ENCODE data around the gene ITPR2. TPM values are rescaled to one million over a fixed set of nuclear protein-coding genes. Genes with fewer than 3 reads are reported as not detected.

The ITPR2 gene
- total RNA-seq, 1 experiment from 2014 or later, result 4.9 TPM

DNA sequence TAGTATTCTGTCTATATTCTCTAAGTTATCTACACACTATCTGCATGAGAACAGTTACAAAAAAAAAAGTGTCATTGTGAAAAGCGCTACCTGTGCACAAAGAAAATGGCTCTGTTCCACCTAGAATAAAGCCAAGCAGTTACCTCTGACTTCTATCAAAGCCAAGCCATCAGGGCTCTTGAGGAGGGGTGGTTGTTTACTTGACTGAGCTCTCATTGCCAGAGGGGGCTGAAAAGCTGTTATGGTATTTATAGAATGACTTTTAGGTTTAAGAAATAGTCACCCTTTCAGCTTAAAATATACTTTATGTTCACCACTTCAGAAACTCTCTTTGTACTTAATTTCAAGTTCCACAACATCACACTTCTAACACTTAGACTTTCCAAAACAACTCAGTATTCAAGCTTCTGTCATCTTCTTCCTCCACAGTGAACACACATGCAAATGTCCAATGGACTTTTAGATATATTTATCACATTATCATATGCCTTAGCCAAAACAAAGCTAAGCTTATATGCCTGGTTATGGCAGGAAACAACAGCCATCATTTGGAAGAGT lies 7.5 kb downstream of the ITPR2 start:
- DNase-seq (ENCODE audit: low read depth), result no peak

DNA sequence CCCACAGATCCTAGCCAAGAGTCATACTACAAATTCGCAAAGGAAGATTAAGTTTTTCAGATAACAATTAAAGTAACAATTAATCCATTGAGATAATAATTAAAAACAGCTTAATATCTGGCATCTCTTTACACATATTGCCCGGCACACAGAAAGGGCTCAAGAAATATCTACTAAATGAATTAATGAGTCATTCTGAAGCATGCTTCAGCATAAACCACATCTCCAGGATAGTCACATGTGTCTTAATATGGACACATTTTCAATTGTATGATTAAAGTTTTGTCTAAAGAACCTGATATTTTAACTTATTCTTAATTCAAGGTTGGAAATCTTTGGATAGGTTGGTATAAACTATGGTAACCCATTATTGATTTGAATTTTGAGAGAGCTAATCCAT lies 9.6 kb downstream of the ITPR2 start:
- peak; percentile 6 for DNase-seq (ENCODE audit: low read depth)

DNA sequence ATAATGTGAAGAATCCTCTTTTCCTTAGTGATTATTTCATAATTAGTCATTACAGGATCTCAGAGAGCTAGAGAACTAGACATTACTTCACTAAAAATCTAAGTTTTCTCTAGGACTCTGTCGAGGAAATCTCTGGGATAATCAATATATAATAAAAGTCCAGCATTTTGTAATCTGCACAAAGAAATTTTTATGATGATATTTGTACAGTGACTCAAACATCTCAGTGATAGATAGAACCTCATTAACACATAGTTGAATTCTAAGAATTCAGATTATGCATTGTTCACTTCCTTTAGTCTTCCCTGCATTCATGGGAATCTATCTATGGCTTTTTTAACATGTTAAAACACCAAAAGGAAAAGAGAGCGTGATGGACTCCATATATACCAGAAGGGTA lies 11.0 kb downstream of the ITPR2 start:
- peak; percentile 4 for DNase-seq (ENCODE audit: low read depth)

DNA sequence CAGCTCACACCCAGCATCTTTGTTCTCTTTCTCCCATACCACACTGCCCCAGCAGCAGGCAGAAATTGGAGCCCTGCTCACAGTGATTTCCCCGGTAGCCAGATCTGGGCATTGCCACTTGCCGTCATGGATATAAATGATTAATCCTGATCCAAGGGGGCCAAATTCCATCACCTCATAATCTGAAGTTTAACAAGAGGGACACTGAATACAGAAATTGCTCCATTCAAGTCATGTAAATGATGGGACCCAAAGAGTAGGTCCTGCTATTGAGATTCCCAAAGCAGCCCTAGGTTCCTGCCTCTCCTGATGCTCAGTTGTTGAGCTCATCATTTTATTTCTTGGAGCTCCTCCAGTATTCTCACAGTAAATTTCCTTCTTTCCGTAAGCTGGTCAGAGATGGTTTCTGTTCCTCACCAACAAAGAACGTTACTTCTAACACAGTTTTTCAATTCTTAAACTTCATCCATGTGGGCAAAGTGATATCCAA lies 11.7 kb downstream of the ITPR2 start:
- DNase-seq (ENCODE audit: low read depth), result no peak

DNA sequence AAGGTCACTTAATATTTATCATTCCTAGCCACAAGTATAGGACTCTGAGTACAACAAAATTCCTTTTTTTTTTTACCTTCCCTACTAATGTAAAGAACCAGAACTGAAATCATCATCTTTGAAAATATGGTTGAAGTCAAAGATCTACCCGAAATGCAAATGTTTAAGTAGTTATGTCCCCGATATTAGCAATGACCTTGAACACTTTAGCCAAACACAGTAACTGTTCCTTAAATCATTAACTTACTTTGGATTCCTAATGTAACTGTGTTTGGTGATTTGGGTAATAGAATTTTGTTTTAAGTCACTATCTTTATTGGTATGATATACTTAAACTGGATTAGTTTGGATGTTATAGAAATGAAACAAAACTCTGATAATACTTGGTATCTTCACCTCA lies 14.4 kb downstream of the ITPR2 start:
- DNase-seq (ENCODE audit: low read depth), result no peak

DNA sequence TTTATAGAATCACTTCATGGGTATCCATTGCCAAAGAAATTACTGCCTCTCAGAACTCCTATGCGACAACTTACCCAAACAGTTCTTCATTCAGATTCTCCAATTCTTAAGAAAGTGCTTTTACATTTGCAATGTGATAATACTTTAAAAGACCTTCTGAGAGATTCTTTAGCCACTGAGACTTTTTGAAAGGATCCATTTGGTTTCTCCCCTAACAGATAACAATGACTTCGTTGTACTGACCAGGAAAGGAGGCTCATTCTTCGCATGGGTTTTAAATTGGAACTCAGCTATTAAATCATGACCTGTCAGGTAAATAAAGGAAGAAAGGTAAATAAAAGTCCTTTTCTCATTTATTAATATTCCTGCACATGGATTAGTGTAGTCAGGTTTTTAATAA lies 14.8 kb downstream of the ITPR2 start:
- DNase-seq (ENCODE audit: low read depth), result no peak

DNA sequence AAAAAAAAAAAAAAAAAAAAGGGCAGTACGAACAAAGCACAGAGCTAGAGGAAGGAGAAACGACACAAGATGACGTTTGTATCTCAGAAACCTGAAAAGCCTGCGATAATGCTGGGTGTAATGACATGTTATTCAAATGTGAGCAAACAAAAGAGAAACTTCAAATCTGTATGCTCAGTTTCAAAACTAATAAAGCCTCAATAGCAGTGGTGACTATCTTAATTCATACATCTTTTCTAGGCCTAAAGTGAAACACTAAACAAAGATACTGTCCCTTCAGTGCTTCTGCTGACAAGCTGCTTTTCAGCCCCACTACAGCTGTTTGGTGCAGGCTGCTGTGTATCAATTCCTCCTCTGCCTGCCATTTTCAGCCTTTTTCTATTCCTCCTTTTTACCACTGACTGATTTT lies 15.8 kb downstream of the ITPR2 start:
- DNase-seq (ENCODE audit: low read depth), result no peak

DNA sequence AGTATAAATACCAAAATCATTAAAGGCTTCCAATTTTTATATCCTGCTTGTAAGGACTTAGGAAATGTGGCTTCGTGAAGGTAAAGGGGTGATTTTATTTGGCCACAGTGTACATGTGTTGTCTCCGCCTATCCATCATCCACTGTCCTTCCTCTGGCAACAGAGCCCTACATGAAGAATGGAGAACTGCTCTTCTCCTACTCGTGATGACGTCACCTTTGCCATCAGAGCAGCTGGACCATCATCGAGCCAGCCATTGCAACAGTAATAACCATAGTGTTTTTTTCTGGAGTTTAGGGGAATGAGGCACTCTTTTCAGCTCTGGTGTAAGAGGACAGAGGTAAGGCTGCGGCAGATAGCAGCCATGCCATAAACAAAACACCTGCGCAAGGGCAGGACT lies 19.2 kb downstream of the ITPR2 start:
- no peak for DNase-seq (ENCODE audit: low read depth)

DNA sequence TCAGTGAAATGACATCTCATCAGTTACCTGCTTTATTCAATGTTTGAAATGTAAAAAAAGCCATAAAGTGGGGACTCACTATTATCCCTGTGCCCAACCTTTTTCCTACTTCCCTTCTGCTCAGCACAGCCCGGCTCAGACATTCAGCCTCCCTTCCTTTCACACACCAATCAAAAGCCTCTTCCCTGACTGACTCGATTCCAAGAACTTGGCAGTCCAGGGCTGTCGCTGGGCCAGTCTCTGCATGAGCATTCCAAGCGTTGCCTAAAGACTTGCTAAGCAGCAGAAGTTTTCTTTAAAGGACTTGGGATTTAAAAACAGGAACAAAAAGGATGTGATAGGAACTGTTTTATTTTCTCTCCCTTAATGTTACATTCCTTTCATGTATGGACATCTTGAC lies 22.7 kb downstream of the ITPR2 start:
- DNase-seq (ENCODE audit: low read depth), result no peak

DNA sequence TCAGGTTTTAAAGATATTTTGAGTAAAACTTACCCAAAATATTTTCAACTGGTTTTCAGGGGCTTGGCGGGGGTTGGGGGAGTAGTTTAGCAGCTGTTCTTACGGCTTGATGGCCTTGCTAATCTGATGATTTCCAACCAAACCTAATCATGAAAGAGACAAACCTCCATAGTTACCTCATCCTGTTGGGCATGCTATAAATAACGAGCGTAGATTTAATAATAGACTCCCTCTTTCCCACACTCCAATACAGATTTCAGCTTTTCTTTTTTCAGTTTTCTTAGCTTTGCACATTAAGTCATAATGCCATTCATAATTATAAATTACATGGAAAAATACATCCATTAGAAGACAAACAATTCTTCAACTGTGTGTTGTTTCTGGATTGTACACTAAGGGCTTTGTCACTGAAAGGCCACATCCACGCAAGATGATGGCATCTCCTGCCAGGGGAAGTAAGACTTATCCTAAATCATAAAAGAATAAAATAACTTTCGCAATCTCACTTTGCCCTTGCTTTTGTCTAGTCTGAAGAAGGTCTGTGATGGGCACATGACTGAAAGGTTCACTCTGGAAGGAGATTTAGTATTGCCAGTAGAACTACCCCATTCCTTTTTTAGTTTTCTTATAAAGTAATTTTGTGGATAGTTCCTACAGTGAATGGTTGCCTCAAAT lies 23.2 kb downstream of the ITPR2 start:
- no peak for DNase-seq (ENCODE audit: low read depth)

DNA sequence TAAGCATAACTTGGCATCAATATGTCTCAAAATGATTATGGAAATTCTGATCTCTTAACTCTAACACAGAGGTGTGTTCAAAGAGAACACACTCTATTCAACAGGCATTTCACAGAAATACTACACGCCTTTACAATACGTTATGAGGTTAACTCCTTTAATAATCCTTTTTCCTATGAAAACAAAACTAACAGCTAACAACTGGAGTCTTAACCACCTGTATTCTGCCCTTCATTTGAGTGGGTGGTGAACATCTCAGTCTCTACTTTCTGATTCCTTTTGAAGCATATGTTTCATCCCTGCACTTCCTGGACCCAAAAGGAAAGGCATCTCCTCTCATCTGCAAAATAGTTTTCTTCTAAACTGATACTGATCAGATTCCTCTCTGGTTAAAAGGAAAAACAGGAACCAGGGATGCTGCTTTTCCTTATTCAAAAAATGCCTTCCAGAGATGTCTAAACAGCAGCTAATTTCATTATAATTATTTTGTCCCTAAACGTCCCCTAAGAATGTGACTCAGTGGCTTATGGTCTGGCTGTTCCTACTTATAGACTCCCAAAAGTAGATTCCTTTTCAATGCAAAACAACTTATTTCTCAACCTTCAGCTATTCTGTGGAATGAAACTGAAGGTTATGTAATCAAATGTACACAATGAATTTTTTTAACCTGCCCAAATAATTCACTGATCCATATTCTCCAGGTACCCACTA lies 24.1 kb downstream of the ITPR2 start:
- no peak for DNase-seq (ENCODE audit: low read depth)

DNA sequence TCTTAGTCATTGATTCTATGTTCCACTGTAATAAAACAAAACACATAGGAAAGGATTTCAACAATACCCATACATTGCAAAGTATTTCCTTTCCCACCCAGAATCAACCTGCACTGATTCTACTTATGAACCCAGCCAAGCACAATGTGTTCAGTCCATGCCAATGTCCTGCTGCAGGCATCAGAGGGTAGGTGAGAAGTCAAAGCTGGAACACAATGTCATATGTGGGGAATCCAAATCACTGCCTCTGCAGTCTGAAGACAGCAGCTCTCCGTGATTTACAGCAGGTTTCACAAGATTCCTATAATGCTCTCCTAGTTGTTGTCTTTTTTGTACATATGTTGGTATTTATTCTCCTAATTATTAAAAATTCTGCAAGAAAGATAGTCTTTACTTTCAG lies 25.7 kb downstream of the ITPR2 start:
- DNase-seq (ENCODE audit: low read depth), result no peak

DNA sequence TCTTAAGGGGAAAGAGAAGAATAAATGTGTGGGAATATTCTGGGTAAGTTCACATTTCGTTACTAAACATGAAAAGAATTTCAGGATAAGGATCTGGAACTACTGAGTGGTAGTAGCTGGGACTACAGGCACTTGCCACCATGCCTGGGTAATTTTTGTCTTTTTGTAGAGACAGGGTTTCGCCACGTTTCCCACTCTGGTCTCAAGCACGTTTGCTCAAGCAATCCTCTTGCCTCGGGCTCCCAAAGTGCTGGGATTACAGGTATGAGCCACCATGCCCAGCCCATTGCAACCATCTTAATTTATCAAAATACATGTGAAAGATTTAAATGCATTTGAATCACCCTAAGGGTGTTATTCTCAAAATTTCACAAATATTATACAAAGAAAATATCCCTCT lies 26.4 kb downstream of the ITPR2 start:
- DNase-seq (ENCODE audit: low read depth), result no peak

DNA sequence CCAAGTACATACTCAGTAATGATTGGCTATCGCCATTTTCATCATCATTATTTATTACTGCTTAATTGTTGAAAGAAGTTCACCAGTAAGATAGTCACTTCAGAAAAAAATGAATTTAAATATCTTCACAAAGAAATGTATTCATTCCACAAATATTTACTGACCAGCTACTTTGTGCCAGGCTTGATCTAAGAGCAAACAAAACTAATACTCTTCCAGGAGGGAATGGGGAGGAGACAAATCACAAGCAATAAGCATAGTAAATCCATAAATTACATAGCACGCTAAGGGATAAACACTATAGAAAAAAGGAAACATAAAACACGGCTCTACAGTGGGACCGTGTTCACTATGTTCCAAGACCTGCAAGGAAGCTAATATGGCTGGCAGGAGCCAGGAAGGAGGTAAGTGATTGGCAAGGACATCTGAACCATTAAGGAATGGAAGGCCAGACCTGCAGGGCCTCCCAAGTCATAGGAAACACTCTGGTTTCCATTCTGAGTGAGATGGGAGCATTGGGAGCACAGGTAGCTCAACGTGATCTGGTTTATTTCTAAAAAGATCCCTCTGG lies 27.5 kb downstream of the ITPR2 start:
- DNase-seq (ENCODE audit: low read depth), result no peak

DNA sequence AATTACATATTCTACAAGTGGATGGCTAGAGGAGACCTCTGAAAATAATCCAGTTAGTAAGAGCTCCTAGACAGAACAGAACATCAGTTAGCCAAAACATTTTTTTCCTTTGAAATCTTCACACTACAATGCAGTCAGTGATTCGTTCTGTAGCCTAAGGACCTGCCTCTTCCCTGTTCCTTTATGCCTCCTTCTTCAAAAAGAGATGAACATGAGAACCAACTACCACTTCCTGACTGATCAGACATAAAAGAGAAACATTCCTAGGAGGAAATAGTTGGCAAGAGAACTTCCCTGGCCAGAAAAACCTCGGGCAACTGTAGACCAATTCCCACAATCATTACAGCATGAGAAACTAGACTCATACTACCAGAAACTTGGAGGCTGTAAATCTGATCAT lies 29.4 kb downstream of the ITPR2 start:
- peak; percentile 82 for DNase-seq (ENCODE audit: low read depth)

DNA sequence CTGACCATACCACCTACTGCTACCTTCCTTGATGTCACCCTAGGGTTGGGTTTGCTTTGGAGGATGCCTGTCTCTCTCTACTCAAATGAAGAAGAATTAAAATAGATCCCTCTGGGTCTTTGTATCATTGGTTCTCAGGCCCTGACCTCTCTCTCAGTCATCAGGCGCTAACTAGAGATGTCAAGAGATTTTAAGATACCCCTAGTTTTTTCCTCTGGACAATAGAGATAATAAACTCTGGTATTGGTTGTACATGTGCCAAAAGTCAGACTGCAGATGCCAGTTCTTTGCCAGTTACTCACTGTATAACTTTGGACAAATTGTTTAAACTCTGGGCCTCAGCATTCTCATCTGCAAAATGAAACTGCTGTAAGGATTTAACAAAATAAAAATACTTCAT lies 31.5 kb downstream of the ITPR2 start:
- DNase-seq (ENCODE audit: low read depth), result no peak

DNA sequence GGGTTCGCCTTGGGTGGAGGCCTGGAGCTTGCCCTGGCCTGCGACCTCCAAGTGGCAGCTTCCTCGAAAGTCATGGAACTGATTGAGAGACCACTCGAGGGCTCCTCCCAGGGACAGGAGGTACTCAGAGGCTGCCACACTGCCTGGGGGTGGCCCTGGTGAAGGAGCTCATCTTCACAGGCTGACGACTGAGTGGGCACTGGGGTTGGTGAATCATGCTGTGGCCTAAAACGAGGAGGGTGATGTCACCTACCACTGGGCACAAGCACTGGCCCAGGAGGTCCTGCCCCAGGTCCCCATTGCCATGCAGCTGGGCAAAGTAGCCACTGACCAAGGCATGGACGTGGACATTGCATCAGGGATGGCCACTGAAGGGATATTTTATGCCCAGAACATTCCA lies 32.1 kb downstream of the ITPR2 start:
- no peak for DNase-seq (ENCODE audit: low read depth)

DNA sequence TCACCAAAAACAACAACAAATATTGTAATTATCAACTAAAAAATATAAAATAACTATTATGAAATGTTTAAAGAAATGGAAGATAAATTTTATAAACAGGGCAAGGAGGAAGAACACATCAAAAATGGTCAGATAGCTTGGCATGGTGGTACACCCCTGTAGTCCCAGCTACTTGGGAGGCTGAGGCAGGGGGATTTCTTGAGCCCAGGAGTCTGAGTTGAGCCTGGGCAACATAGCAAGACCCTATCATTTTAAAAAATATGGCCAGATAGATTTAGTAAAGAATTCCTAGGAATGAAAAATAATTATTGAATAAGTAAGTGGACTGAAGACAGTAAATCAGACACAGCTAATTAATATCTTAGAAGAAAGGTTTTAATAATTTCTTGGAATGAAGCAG lies 32.6 kb downstream of the ITPR2 start:
- DNase-seq (ENCODE audit: low read depth), result no peak

DNA sequence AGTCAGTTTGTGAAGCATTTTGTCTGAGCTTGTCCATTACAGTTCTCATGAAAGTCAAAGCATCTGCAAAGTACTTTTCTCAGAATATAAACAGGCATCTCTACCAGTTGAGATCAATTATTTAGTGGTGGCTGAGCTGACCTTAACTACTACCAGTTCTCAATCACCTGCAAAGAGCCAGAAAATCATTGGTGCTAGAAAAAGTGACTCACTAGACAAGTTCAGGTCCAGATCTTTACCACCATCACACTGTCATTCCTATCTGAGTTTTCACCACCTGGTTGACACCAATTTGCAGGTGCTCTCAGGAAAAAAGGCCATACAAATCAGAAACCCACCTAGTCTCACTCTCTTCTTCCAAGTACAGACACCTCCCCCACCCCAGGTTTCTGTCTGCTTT lies 33.3 kb downstream of the ITPR2 start:
- DNase-seq (ENCODE audit: low read depth), result no peak

DNA sequence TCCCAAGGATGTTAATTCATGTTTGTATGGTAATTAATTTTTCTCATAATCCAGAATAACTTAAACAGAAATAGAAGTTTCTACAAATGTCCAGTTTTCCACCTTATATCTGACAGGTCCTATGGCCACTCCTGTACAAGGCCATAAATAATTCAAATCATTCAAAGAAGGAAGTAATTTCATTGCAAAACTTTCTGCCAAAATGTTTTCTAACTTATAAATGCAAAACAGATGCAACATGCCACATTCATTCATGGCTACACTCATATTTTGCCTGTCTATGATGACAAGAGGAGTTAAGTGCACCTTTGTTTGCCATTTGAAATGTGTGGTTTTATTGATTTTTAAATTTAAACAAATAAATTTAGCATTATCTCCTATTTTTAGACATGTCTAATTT lies 34.4 kb downstream of the ITPR2 start:
- no peak for DNase-seq (ENCODE audit: low read depth)

DNA sequence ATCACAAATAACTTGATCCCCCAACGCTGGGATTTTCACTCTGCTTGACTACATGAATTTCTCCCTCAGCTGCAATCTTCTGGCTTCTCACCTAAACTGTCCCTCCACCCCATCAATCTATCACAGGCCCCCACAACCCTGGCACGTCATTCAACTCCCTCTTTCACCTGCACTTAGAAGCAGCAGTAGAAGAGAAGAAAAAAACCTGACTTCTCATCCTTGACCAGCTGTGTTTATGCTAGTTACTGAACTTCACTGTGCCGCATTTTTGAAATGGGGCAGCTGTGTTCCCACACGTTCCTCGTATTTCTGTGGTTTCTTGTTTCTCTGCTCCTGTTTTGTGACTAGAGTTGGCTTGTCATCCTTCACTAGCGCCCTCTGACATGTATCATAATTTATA lies 35.0 kb downstream of the ITPR2 start:
- DNase-seq (ENCODE audit: low read depth), result no peak

DNA sequence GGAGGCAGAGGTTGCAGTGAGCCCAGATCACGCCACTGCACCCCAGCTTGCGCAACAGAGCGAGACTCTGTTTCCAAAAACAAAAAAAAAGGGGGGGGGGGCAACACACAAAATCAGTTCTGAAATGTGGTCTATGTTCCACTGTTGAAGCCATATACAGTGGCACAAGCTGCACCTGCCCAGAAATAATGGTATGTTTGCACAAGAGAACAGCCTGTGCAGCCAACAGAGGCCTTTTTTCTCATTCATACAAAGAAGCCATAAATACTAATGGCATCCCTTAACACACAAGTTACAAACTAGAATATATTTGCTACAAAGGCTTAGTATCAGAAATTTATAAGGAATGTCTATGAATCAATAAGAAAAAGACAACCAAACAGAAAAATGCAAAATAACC lies 37.1 kb downstream of the ITPR2 start:
- no peak for DNase-seq (ENCODE audit: low read depth)
